Measurements from ENCODE around the gene CD86. TPM values are rescaled to one million over a fixed set of nuclear protein-coding genes. Genes with fewer than 3 reads are reported as not detected.
A peak's percentile ranks its signal among the peaks of the same experiment; 100 is the strongest.

Gene CD86
- total RNA-seq, 2 donors from 2014 or later = 1.9 to 5.1 TPM

GRCh38 chr3:122100591-122101463 lies 45.7 kb downstream of the CD86 start:
- Histone ChIP-seq H3K4me3 (no peak overlapping the region), H3K36me3 (no peaks in the 10 kb centered on the region), H3K9me3 (no peaks in the 10 kb centered on the region), H3K27ac (no peak overlapping the region), H3K27me3 (no peaks in the 10 kb centered on the region), H3K4me1 (no peaks in the 10 kb centered on the region)
- no peak for DNase-seq (ENCODE audit: low spot score)
- TF ChIP-seq CTCF (IDR thresholded peaks at IDR 0.05) = no peak

GRCh38 chr3:122101646-122102045 lies 46.5 kb downstream of the CD86 start:
- DNase-seq (ENCODE audit: low spot score) = no peak
- no peaks in the 10 kb centered on the region for H3K4me1 ChIP-seq
- TF ChIP-seq CTCF (IDR thresholded peaks at IDR 0.05) = peak in 1 of 2 donors; percentile 50
- no peak overlapping the region for H3K4me3 ChIP-seq
- H3K36me3 ChIP-seq = no peaks in the 10 kb centered on the region
- H3K9me3 ChIP-seq = no peaks in the 10 kb centered on the region
- H3K27me3 ChIP-seq = no peaks in the 10 kb centered on the region
- H3K27ac ChIP-seq = no peak overlapping the region

GRCh38 chr3:122102191-122102935 lies 47.2 kb downstream of the CD86 start:
- Histone ChIP-seq H3K4me1 (no peaks in the 10 kb centered on the region), H3K36me3 (no peaks in the 10 kb centered on the region), H3K9me3 (no peaks in the 10 kb centered on the region), H3K4me3 (no peak overlapping the region), H3K27ac (no peak overlapping the region), H3K27me3 (no peaks in the 10 kb centered on the region)
- DNase-seq (ENCODE audit: low spot score) = no peak
- TF ChIP-seq CTCF (IDR thresholded peaks at IDR 0.05) = no peak

- H3K4me1 ChIP-seq = no peaks in the 10 kb centered on the region
- TF ChIP-seq CTCF (IDR thresholded peaks at IDR 0.05) = no peak
- no peak overlapping the region for H3K27ac ChIP-seq
- H3K4me3 ChIP-seq = no peak overlapping the region
- H3K27me3 ChIP-seq = no peaks in the 10 kb centered on the region
- H3K36me3 ChIP-seq = no peaks in the 10 kb centered on the region
- no peaks in the 10 kb centered on the region for H3K9me3 ChIP-seq
- no peak for DNase-seq (ENCODE audit: low spot score)
Observed at GRCh38 chr3:122103821-122104514, 48.8 kb downstream of the CD86 start.

GRCh38 chr3:122104515-122105194 lies 49.5 kb downstream of the CD86 start:
- Histone ChIP-seq H3K9me3 (no peaks in the 10 kb centered on the region), H3K4me1 (no peaks in the 10 kb centered on the region), H3K27ac (no peak overlapping the region), H3K36me3 (no peaks in the 10 kb centered on the region), H3K4me3 (no peak overlapping the region), H3K27me3 (no peaks in the 10 kb centered on the region)
- DNase-seq (ENCODE audit: low spot score) = no peak
- no peak for TF ChIP-seq CTCF (IDR thresholded peaks at IDR 0.05)

Data from right atrium auricular region (tissue), 2 donors.